Measurements from ENCODE around the gene MFSD6. TPM values are rescaled to one million over a fixed set of nuclear protein-coding genes. Genes with fewer than 3 reads are reported as not detected.

MFSD6 gene
- total and polyA plus RNA-seq, 2 of the 8 experiments (the other 6 are each of a cell fraction or from before 2014, with no cell fraction given), result 1.8 to 5.1 TPM

DNA sequence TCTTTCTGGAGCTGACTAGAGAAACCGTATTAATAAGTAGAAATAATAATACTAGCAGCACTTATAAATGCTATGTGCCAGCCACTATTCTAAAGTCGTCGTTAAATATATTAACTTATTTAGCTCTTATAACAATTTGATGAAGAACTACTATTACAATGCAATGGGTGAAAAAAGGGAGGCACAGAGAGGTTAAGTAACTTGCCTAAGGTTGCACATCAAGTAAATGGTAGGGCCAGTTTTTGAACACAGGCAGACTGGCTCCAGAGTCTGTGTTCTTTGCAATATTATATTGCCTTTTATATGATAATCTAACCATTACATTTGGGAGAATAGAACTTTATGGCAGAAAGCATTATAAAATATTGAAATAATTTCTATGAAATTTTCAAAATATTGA, 47.2 kb upstream of the MFSD6 start (continued):
- TF ChIP-seq CHD7 (IDR thresholded peaks at IDR 0.05; ENCODE audit: insufficient replicate concordance, low read length) (no peak), PHF8 (conservative IDR thresholded peaks at IDR 0.05; ENCODE audit: low read depth, low read length) (no peak), SUZ12 (IDR thresholded peaks at IDR 0.05; ENCODE audit: low read length) (no peak), BRCA1 (IDR thresholded peaks at IDR 0.05; ENCODE audit: low read depth, low read length) (no peak), SIN3A (conservative IDR thresholded peaks at IDR 0.05 in 1 of 2, IDR thresholded peaks at IDR 0.05 in 1 of 2; ENCODE audit: low read depth in 1 of 2, low read length in 2 of 2) (no peak), SRF (IDR thresholded peaks at IDR 0.05; ENCODE audit: low read depth, low read length) (no peak), CBX5 (IDR thresholded peaks at IDR 0.05; ENCODE audit: low read depth, low read length) (no peak)
